ENCODE data around the gene KCNK7.

- TF ChIP-seq CTCF (IDR thresholded peaks at IDR 0.05) (no peak), POLR2A (IDR thresholded peaks at IDR 0.05) (no peak), POLR2AphosphoS5 (IDR thresholded peaks at IDR 0.05) (no peak), EP300 (IDR thresholded peaks at IDR 0.05) (no peak)
Observed at GRCh38 chr11:65616575-65617001, 21.0 kb upstream of the KCNK7 start.
